Kidney (tissue), 14 donors: ENCODE measurements around the gene F7. TPM values are rescaled to one million over a fixed set of nuclear protein-coding genes. Genes with fewer than 3 reads are reported as not detected.

Experiments
- DNase-seq, 5 donors: peaks; one replicate each; pipeline ENCODE4 v3.0.0-alpha.2; 2013 to 2020
- FAIRE-seq: peaks from 2 replicates; lab custom pipeline; 2012; peaks lifted over from hg19 to GRCh38; lab: Jason Lieb, UNC
- H3K27ac ChIP-seq, 2 donors: one replicate each; pipeline ENCODE4 v1.7.0; 2013; ENCODE audit warnings: low read depth in 2 of 2, low read length in 2 of 2, inconsistent platforms in 1 of 2
- H3K27me3 ChIP-seq: one replicate; pipeline ENCODE4 v1.7.1; 2013; ENCODE audit warnings: low read length, inconsistent platforms; ENCODE audit not compliant: control insufficient read depth, insufficient read depth
- H3K36me3 ChIP-seq, 3 donors: one replicate each; pipeline versions ENCODE4 v1.7.0 to v1.7.1; 2013; ENCODE audit warnings: low read length in 3 of 3, control low read depth in 1 of 3, inconsistent platforms in 1 of 3; ENCODE audit not compliant: insufficient read depth in 3 of 3, control insufficient read depth in 2 of 3
- H3K4me1 ChIP-seq, 3 donors: one replicate each; pipeline versions ENCODE4 v1.7.0 to v1.7.1; 2013; ENCODE audit warnings: low read length in 3 of 3, inconsistent platforms in 1 of 3, low read depth in 1 of 3; ENCODE audit not compliant: control insufficient read depth in 2 of 3, insufficient read depth in 2 of 3
- H3K4me3 ChIP-seq, 3 donors: one replicate each; pipeline versions ENCODE4 v1.7.0 to v1.8.1; 2013; ENCODE audit warnings: low read length in 3 of 3, control low read depth in 1 of 3, inconsistent platforms in 1 of 3
- H3K9ac ChIP-seq, 3 donors: one replicate each; pipeline versions ENCODE4 v1.7.0 to v1.7.1; 2013; ENCODE audit warnings: low read length in 3 of 3, control low read depth in 1 of 3, inconsistent platforms in 1 of 3
- H3K9me3 ChIP-seq, 3 donors: one replicate each; pipeline versions ENCODE4 v1.7.0 to v1.7.1; 2013; ENCODE audit warnings: low read length in 3 of 3, control low read depth in 1 of 3, inconsistent platforms in 1 of 3; ENCODE audit not compliant: control insufficient read depth in 2 of 3, insufficient read depth in 1 of 3
- intact Hi-C: fragments of 100-400 bp; cut with DNase I; formaldehyde crosslinking; loops from one replicate; pipeline ENCODE4 v1.11.1; 2022
- polyA plus RNA-seq: library from polyadenylated mRNA; stranded (reverse); fragments of 350-450 nt; fragmentation: Illumina TruSeq; extraction: RNeasy Lipid Tissue Mini Kit (QIAGEN cat#74804); gene quantifications from one replicate; pipeline ENCODE4 v1.2.3, GENCODE V29; 2014; ENCODE audit warnings: low read depth, low replicate concordance; ENCODE audit not compliant: insufficient read depth
- total RNA-seq: library from RNA; stranded (reverse); fragmentation: NEBNext Ultra II Directional; extraction: Animal tissue kit (Norgen Biotek cat#: 25700); gene quantifications from one replicate; pipeline ENCODE4 v1.2.1, GENCODE V29; 2021
- TF ChIP-seq, protein P1 (sequence below): IDR thresholded peaks from 3 replicates; pipeline ENCODE4 v1.5.1; 2012; ENCODE audit warnings: mild to moderate bottlenecking, moderate library complexity, borderline replicate concordance; ENCODE audit not compliant: insufficient read depth; ENCODE audit errors: extremely low read depth
- donor health status: control.
- donor health status: control.
- donor health status: control.
- donor health status: control.
- donor health status: control.
- donor health status: DM: yes; HTN: yes; CAD: no.
- donor health status: Normal renal cell carcinoma (clear cell type).

Gene F7
- total and polyA plus RNA-seq, 2 donors from 2014 or later, result 0.16 to 0.52 TPM

DNA sequence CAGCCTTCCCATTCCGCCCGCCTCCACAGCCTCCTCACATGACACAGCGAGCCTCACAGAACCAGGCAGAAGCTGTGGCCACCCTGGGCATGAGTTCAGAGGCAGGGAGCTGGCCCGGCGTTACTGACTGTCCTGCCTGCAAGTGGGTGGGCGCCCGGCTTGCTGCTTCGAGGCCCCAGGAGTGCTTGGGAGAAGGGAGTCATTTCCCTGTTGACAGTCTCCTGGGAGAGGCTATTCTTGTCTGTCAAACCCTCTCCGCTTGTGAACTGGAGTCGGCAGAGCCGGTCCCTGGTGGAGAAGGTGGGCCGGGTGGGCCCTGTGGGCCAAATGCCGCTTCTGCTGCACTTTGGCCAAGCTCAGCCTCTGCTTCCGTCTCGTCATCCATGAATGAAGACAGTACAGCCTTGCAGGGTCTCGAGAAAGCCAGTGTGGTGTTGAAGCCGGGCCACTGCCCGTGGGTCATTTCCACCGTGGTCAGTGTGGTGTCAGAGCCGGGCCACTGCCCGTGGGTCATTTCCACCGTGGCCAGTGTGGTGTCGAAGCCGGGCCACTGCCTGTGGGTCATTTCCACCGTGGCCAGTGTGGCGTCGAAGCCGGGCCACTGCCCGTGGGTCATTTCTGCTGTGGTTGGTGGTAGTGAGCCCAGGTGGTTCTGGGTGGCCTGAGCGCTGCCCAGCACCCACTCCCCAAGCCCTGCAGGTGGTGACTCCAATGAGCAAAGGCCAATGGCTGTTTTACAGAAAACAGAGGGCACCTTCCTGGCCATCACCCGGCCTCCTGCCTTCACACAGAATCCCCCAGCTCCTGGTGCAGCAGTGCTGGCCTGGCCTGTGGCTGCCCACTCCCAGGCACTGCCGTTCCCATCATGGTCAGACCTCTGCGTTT lies 13.5 kb upstream of the F7 start:
- FAIRE-seq (no peak), DNase-seq (peak in 1 of 5 donors; percentile 63)
- H3K36me3 ChIP-seq, result peaks cover 0 to 26% (median 9%) of the 10 kb centered on the region in 3 donors

DNA sequence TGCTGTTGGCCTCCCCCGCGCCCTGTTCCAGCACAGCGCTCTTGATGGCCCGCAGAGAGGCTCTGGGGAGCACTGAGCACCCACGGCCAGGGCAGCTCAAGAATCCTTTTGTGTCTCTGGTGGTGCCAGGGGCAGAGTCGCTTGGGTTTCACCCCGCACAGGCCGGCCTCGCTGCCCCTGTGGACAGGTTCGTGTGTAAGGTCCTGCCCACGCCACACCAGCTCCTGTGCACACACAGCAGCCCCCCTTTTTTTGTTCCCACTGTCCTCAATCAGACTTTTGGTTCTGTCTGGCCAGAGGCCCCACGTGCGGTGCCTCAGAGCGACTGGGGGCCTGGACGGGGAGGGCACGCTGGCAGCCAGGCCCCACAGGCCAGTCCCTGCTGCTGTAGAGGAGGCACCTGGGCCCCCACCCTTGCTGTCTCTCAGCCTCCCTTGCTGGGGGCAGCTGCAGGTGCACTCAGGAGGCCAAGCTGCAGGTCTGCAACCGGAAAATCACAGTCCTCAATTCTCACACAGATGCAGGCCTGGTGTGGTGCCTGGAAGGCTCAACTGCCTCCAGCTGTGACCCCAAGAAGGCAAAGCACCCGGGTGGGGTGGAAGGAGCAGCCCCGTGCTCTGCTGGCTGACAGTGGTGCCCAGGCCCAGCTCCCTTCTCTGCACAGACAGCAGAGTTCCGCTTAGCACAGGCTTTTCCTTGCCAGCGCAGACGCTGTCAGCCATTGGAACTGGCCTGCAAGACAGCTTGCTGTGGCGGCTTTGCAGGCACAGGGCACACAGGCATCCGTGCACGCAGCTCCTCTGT lies 12.6 kb upstream of the F7 start:
- H3K36me3 ChIP-seq, result peaks cover 0 to 17% (median 5%) of the 10 kb centered on the region in 3 donors
- no peak for FAIRE-seq
- H3K4me1 ChIP-seq, result no peaks in the 10 kb centered on the region
- intact Hi-C loops, result no loop called here
- H3K27ac ChIP-seq, result no peak overlapping the region
- H3K4me3 ChIP-seq, result no peak overlapping the region
- DNase-seq, result peak in 1 of 5 donors; percentile 45
- no peak overlapping the region for H3K9ac ChIP-seq
- H3K9me3 ChIP-seq, result no peaks in the 10 kb centered on the region
- no peaks in the 10 kb centered on the region for H3K27me3 ChIP-seq
- TF ChIP-seq, protein P1, sequence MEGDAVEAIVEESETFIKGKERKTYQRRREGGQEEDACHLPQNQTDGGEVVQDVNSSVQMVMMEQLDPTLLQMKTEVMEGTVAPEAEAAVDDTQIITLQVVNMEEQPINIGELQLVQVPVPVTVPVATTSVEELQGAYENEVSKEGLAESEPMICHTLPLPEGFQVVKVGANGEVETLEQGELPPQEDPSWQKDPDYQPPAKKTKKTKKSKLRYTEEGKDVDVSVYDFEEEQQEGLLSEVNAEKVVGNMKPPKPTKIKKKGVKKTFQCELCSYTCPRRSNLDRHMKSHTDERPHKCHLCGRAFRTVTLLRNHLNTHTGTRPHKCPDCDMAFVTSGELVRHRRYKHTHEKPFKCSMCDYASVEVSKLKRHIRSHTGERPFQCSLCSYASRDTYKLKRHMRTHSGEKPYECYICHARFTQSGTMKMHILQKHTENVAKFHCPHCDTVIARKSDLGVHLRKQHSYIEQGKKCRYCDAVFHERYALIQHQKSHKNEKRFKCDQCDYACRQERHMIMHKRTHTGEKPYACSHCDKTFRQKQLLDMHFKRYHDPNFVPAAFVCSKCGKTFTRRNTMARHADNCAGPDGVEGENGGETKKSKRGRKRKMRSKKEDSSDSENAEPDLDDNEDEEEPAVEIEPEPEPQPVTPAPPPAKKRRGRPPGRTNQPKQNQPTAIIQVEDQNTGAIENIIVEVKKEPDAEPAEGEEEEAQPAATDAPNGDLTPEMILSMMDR, result no peak

More for the DNA sequence above, 13.5 kb upstream of the F7 start:
- no peak overlapping the region for H3K4me3 ChIP-seq
- intact Hi-C loops, result no loop called here
- TF ChIP-seq, protein P1, result no peak
- H3K9ac ChIP-seq, result no peak overlapping the region
- no peaks in the 10 kb centered on the region for H3K4me1 ChIP-seq
- H3K9me3 ChIP-seq, result no peaks in the 10 kb centered on the region
- no peak overlapping the region for H3K27ac ChIP-seq
- H3K27me3 ChIP-seq, result no peaks in the 10 kb centered on the region

- no peak overlapping the region for H3K27ac ChIP-seq
These were observed 11.8 kb upstream of the F7 start for GRCh38 chr13:113093580-113094409.

More at GRCh38 chr13:113093580-113094409, 11.8 kb upstream of the F7 start:
- H3K9ac ChIP-seq, result no peak overlapping the region
- TF ChIP-seq, protein P1, result no peak
- peaks cover 0 to 9% (median 0%) of the 10 kb centered on the region in 3 donors for H3K36me3 ChIP-seq
- no peak overlapping the region for H3K4me3 ChIP-seq
- no peaks in the 10 kb centered on the region for H3K4me1 ChIP-seq
- peak in 3 of 5 donors; percentile 37 to 49 (median 39) for DNase-seq
- no peak for FAIRE-seq
- peaks cover under 1% of the 10 kb centered on the region for H3K27me3 ChIP-seq
- no peaks in the 10 kb centered on the region for H3K9me3 ChIP-seq
- intact Hi-C loops, result no loop called here
